GM21390 (cell line): Measurements from ENCODE around the gene SNTG2.
"Not testable (repeated sequence)": the region's sequence is repeated elsewhere in the genome, so short reads cannot be mapped to it uniquely, and the experiment has no call there.

Experiments
- ATAC-seq: cut with Tn5 transposase; IDR thresholded peaks from one replicate; pipeline ENCODE4 v1.9.1; 2021; ENCODE audit not compliant: unreplicated experiment

Gene SNTG2

GRCh38 chr2:1088192-1088860, 137.7 kb downstream of the SNTG2 start:
- no peak for ATAC-seq

GRCh38 chr2:1088940-1089339, 138.3 kb downstream of the SNTG2 start:
- no peak for ATAC-seq

GRCh38 chr2:1091895-1092585, 141.4 kb downstream of the SNTG2 start:
- ATAC-seq: no peak

GRCh38 chr2:1093668-1094067, 143.0 kb downstream of the SNTG2 start:
- not testable (repeated sequence) for ATAC-seq

GRCh38 chr2:1097101-1097500, 146.5 kb downstream of the SNTG2 start:
- ATAC-seq: no peak

- no peak for ATAC-seq
Measured at GRCh38 chr2:1099418-1099817, 148.8 kb downstream of the SNTG2 start.

GRCh38 chr2:1101011-1101782, 150.5 kb downstream of the SNTG2 start:
- no peak for ATAC-seq

GRCh38 chr2:1101982-1102590, 151.4 kb downstream of the SNTG2 start:
- ATAC-seq: no peak

GRCh38 chr2:1104364-1104763, 153.7 kb downstream of the SNTG2 start:
- no peak for ATAC-seq

GRCh38 chr2:1106344-1106743, 155.7 kb downstream of the SNTG2 start:
- not testable (repeated sequence) for ATAC-seq

- ATAC-seq: no peak
Measured at GRCh38 chr2:1115843-1116539, 165.3 kb downstream of the SNTG2 start.

GRCh38 chr2:1117569-1117968, 166.9 kb downstream of the SNTG2 start:
- no peak for ATAC-seq

GRCh38 chr2:1125217-1125616, 174.6 kb downstream of the SNTG2 start:
- ATAC-seq: no peak

- no peak for ATAC-seq
Measured at GRCh38 chr2:1125633-1126370, 175.2 kb downstream of the SNTG2 start.

GRCh38 chr2:1129982-1130381, 179.3 kb downstream of the SNTG2 start:
- ATAC-seq: no peak

GRCh38 chr2:1130922-1131321, 180.3 kb downstream of the SNTG2 start:
- ATAC-seq: no peak

- ATAC-seq: no peak
Measured at GRCh38 chr2:1132328-1132969, 181.8 kb downstream of the SNTG2 start.

- not testable (repeated sequence) for ATAC-seq
Measured at GRCh38 chr2:1133896-1134295, 183.2 kb downstream of the SNTG2 start.

GRCh38 chr2:1134629-1135028, 184.0 kb downstream of the SNTG2 start:
- ATAC-seq: no peak

- no peak for ATAC-seq
Measured at GRCh38 chr2:1136067-1136466, 185.4 kb downstream of the SNTG2 start.
